Stimulated activated CD8-positive, alpha-beta memory T cell treated with anti-CD3 and anti-CD28 coated beads, Interleukin-12 subunit alpha, Interleukin-12 subunit beta, amount 100 ng/mL, for 4 hours (primary cell): ENCODE results near the gene SRPK2.
"Not testable (repeated sequence)": the region's sequence is repeated elsewhere in the genome, so short reads cannot be mapped to it uniquely, and the experiment has no call there.

Experiments used
- DNase-seq: peaks from one replicate; pipeline ENCODE4 v3.0.0-alpha.2; 2020; ENCODE audit warnings: low read depth

The SRPK2 gene

GRCh38 chr7:105224884-105225651, 163.7 kb downstream of the SRPK2 start:
- no peak for DNase-seq

DNA sequence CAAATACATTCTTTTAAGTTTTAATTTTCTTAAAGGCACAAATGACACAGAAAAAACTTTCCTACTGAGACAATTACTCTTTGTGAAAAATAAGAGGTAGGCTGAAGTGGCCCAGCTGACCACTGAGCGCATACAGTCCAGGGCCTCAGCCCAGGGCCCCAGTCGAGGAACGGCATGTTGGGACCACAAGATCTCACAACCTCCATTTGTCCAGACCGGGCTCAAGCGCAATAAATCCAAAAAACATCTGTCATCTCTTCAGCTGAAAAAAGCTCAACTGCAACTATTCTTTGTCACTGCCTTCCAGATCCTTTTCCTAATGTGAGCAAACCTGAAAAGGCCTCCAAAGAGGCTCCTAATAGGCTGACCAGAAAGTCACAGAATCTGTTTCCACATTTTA, 165.8 kb downstream of the SRPK2 start:
- no peak for DNase-seq

- DNase-seq = no peak
Observed at GRCh38 chr7:105219771-105220160, 169.0 kb downstream of the SRPK2 start.

- DNase-seq = no peak
Observed at GRCh38 chr7:105218939-105219770, 169.6 kb downstream of the SRPK2 start.

- no peak for DNase-seq
Observed at GRCh38 chr7:105218215-105218614, 170.5 kb downstream of the SRPK2 start.

- no peak for DNase-seq
Observed at GRCh38 chr7:105216786-105217185, 171.9 kb downstream of the SRPK2 start.

DNA sequence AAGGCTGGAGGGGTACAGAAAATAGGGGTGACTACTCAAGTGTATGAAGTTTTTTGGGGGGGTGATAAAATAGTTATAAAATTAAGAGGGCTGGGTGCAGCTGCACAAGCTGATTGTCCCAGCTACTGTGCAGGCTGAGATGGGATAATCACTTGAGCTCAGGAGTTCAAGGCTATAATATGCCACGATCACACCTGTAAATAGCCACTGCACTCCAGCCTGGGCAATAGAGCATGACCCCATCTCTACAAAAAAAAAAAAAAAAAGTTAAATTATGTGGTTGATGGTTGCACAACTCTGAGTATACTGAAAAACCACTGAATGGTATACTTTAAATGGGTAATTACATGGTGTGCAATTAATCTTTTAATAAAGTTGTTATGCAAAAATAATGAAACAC, 172.9 kb downstream of the SRPK2 start:
- DNase-seq = no peak

GRCh38 chr7:105215182-105215581, 173.5 kb downstream of the SRPK2 start:
- no peak for DNase-seq

- no peak for DNase-seq
Observed at GRCh38 chr7:105213611-105214010, 175.1 kb downstream of the SRPK2 start.

- DNase-seq = no peak
Observed at GRCh38 chr7:105212212-105212611, 176.5 kb downstream of the SRPK2 start.

DNA sequence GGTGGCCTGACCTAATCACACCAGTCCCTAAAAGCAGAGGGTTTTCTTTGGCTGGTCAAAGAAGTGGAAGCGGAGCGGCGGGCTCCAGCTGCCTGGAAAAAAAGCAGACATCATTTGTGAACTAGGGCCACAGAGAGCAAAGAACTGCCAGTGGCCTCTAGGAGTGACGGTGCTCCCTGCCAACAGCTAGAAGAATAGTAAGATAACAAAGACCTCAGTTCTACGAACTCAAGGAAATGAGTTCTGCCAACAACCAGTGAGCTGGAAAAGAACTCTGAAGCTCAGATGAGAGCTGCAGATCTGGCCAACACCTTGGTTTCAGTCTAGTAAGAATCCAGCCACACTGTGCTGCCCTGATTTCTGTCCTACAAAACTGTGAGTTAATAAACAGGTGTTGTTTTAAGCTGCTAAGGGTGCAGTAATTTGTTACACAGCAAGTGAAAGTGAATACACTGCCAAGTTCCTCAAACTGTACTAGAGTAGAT, 178.0 kb downstream of the SRPK2 start:
- DNase-seq = no peak

DNA sequence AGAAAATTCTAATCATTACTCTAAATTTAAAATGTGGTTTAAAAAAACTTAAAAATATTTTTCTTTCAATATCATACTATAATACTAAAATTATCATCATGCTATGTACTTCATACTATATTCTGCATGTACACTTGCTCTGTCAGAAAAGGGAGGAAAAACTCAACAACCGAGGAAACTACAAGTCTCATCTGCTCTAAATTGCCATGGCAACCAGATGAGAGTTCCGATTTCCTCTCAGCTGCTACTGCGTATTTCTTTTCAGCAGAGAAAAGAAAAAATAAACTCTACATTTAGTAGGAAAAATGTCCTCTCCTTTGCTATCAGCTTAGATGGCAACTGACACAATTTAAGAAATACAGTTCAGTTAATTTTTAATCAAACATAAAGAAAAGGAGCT, 178.9 kb downstream of the SRPK2 start:
- no peak for DNase-seq

DNA sequence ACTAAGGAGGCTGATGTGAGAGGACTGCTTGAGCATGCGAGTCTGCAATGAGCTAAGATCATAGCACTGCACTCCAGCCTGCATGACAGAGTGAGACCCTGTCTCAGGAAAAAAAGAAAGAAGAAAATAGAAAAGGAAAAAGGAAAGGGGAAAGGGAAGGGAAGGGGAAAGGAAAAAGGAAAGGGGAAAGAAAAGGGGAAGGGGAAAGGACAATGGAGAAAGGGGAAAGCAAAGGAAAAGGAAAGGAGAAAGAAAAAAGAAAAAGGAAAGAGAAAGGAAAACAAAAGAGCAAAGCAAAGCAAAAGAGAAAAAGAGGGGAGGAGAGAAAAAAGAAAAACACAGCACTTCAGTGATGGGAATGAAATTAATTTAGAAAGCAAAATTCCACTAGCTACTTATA, 179.3 kb downstream of the SRPK2 start:
- DNase-seq = no peak

- DNase-seq = no peak
Observed at GRCh38 chr7:105206985-105207384, 181.7 kb downstream of the SRPK2 start.

DNA sequence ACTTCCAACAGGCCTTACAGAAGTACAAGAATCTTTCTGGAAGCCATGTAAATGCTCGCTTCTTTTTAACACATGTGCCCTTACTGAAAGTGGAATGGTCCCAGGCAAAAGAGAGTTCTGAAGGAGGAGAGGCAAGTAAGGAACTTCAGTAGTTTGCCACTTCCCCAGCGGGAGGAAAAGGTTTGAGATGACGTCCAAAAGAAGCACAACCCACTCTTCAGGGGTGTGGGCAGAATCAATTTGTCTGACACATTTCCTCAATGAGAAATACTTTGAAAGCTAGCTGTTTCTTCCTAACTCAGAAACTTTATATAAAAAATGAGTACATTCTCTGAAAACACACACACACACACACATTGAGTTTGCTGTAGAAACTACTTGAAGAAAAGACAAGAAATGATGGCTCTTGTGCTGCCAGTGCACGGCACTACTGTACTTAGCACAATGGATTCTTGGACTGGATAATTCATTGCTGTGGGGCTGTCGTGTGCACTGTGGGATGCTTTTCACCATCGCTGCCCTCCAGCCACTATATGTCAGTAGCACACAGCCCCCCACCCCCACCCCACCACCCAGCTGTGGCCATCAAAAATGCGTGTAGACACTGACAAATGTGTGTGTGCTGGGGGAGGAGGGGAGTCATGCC, 183.0 kb downstream of the SRPK2 start:
- DNase-seq = no peak

- DNase-seq = no peak
Observed at GRCh38 chr7:105204953-105205352, 183.8 kb downstream of the SRPK2 start.

GRCh38 chr7:105204520-105204919, 184.2 kb downstream of the SRPK2 start:
- no peak for DNase-seq

GRCh38 chr7:105202616-105203015, 186.1 kb downstream of the SRPK2 start:
- DNase-seq = no peak

- DNase-seq = no peak
Observed at GRCh38 chr7:105199386-105199785, 189.3 kb downstream of the SRPK2 start.

DNA sequence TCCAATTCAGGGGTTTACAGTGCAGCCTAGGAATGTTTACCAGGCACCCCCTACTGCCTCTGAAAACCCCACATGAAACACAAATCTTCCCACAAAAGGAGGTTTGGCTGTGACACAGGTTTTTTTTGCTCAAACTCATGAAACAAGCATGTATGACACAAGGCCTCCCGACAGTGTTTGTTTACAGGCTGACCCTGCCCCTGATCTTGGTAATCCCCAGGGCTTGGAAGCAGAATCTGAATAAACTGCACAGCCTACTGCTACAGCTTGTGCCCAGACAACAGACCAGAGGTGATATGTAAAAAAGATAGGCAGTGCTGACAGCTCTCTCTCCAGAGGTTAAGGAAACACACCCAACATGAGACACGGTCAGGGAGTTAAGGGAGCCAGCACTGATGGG, 190.5 kb downstream of the SRPK2 start:
- DNase-seq = no peak

DNA sequence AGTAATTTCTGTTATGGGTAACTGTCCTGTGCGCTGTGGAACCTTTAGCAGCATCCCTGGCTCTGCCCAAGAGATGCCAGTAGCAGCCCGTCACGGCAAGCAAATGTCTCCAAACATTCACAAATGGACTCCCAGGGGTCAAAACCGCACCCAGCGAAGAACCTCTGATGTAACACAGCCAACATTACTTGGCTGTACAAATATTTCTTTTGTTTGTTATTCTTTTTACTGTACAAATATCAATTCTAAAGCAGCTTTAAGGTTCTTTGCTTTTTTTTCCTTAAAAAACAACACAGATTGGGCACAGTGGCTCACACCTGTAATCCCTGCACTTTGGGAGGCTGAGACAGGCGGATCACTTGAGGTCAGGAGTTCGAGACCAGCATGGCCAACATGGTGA, 192.2 kb downstream of the SRPK2 start:
- DNase-seq = no peak

- no peak for DNase-seq
Observed at GRCh38 chr7:105195891-105196290, 192.8 kb downstream of the SRPK2 start.

GRCh38 chr7:105194959-105195358, 193.8 kb downstream of the SRPK2 start:
- not testable (repeated sequence) for DNase-seq
